WI38 (cell line): ENCODE results near the gene ASCL2.

ENCODE experiments used
- H3K4me3 ChIP-seq: 2 replicates; pipeline ENCODE4 v1.5.1; 2011; ENCODE audit warnings: low read depth, mild to moderate bottlenecking, control low read depth, low read length
- TF ChIP-seq, protein P1 (sequence below): IDR thresholded peaks from 2 replicates; pipeline ENCODE4 v1.5.1; 2012; ENCODE audit warnings: low read depth, mild to moderate bottlenecking, control low read depth, low read length

Gene ASCL2

DNA sequence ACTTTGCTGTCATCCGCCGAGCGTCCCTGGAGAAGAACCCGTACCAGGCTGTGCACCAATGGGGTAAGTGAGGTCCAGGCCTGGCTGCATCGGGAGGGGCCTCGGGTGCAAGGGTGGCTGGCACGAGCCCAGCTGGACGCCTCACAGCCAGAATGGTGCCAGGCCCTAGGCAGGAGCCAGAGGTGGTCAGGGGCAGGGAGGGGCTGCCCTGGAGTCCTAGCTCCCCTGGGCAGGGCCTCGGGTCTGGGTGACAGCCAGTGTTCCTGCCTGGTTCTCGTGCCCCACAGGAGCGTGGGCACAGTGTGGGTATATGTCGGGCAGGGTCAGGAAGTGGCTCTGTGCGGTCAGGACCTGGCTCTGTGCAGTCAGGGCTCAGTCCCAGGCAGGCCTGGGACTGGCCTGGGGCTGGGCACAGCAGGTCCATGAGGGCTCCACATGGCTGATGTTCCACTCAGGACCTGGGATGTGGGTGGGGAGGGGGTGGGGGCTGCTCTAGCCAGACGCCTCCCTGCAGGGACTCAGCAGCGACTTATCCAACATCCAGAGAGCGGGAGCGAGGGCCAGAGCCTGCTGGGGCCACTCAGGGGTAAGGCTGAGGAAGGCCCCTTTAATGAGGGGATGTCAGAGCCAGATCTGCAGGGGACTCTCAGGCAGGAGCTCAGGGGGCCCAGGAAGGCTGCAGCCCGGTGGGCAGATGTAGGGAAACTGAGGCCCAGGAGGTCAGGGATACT lies 32.7 kb upstream of the ASCL2 start:
- TF ChIP-seq, protein P1, sequence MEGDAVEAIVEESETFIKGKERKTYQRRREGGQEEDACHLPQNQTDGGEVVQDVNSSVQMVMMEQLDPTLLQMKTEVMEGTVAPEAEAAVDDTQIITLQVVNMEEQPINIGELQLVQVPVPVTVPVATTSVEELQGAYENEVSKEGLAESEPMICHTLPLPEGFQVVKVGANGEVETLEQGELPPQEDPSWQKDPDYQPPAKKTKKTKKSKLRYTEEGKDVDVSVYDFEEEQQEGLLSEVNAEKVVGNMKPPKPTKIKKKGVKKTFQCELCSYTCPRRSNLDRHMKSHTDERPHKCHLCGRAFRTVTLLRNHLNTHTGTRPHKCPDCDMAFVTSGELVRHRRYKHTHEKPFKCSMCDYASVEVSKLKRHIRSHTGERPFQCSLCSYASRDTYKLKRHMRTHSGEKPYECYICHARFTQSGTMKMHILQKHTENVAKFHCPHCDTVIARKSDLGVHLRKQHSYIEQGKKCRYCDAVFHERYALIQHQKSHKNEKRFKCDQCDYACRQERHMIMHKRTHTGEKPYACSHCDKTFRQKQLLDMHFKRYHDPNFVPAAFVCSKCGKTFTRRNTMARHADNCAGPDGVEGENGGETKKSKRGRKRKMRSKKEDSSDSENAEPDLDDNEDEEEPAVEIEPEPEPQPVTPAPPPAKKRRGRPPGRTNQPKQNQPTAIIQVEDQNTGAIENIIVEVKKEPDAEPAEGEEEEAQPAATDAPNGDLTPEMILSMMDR, result no peak
- no peak overlapping the region for H3K4me3 ChIP-seq

DNA sequence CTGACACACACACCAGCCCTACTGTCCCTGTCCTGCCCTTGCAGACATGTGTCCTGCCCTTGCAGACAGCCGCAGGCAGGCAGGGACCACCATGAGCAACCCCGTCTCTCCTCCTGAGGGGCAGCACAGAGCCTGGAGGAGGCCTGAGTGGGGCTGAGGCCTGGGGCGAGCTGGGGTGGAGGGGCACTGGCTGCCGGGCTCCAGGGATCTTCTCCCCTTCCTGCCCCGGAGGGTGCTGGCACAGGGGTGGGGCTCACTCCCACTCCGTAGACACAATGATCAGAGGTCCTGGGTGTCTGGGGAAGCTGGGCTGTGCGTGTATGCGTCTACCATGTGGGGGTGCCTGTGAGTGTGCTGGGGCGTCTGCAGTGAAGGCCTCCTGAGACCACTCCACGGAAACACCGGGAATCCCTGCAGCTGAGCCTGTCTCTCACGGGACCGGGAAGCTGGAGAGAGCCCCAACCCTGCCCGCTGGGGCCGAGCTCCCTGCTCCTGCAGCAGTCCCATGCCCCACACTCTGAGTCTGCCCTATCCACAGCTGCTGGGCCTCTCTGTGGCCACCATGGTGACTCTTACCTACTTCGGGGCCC lies 32.0 kb upstream of the ASCL2 start:
- no peak overlapping the region for H3K4me3 ChIP-seq
- TF ChIP-seq, protein P1, result no peak

DNA sequence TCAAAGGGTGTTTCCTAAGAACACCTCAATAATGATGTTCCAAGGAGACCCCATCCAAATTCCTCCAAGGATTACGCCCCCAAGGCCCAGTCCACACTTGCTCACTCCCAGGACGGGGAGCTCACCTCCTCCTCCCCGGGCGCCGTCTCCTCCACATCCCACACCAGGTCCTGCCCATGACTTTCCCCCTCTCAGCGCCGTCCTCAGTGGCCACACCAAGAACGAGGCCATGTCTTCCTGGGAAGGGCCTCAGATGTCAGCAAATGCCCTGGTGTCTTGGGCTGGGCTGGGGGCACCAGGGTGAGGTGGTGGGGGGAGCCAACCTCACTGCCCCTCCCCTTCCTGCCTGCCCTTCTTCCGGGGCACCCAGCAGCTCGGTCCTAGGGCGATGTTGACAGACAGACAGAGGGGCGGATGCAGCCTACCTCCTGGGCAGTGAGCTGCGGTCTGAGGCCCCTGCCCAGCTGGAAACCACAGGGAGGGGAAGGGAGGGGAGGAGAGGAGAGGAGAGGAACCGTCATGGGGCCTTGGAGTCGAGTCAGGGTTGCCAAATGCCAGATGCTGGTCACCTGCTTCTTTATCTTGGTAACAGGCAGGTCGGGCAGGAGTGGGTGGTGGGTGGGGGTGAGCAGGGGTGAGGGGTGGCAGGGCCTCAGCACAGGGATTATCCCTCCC lies 31.4 kb upstream of the ASCL2 start, which contains the start of the genes C11orf21 and TSPAN32:
TSS of gene C11orf21 (minus strand) at position 288 of the 675 bp plus-strand sequence. CDS start at position 178, 110 bp downstream.
TSS of gene TSPAN32 (plus strand) at position 383 of the 675 bp plus-strand sequence. CDS start at position 520, 137 bp downstream.
- TF ChIP-seq, protein P1, result no peak
- no peak within 1 kb of the TSS for H3K4me3 ChIP-seq

DNA sequence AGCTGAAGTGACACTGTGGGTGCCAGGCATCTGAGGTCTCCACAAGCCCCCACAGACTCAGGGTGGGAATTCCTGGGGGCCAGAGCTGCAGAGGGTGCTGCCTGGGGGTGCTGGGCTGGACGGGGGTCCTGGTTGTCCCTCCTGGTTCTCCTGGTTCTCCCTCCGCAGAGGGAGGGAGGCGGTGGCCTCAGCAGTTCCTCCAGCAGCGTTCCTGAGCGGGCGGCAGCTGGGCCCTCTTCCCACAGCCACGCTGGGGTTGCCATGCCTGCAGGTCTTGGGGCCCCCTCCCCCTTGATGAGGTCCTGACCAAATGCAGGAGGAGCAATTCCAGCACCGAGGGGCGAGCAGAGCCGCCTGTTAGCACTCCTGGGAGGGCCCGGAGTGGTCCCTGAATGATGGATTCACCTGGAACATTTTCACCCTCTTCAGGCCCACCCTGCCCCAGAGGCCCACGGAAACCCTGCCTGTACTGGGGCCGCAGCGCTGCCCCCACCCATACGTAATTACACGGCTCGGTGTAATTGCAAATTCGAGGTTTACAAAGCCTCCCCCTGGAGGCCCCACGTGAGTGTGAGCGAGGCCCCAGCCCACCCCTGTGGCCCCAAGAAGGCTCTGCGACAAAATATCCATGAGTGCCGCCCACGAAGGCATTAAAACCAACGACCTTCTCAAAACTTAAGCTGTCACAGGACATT lies 30.7 kb upstream of the ASCL2 start:
- TF ChIP-seq, protein P1, result no peak
- no peak overlapping the region for H3K4me3 ChIP-seq

DNA sequence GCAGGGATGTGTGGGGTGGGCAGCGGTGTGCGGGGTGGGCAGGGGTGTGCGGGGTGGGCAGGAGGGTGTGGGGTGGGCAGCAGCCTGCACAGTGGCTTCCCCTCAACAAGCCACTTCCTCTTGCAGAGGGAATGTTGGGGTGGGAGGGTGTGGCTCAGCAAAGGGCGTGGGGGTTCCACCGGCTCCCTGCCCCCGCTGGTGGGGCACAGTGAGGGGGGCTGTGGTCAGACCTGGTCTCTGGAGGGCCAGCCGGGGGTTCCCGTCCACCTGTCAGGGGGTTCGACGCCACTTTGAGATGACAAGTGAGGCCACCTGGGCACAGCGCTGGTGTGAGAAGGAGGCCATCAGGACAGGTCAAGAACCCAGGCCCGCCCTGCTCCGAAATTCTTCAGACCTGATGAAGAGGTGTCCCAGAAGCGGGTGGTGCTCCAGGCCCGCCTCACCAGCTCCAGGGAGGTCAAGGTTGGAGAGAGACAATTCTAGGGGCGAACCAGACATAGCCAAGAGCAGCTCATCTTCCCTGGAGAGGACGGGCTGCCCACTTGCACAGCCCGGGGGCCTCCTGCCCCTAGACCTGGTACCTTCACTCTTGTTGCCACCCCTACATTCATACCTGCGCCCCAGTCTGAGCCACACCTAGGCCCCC lies 30.0 kb upstream of the ASCL2 start:
- TF ChIP-seq, protein P1, result no peak
- H3K4me3 ChIP-seq, result no peak overlapping the region

DNA sequence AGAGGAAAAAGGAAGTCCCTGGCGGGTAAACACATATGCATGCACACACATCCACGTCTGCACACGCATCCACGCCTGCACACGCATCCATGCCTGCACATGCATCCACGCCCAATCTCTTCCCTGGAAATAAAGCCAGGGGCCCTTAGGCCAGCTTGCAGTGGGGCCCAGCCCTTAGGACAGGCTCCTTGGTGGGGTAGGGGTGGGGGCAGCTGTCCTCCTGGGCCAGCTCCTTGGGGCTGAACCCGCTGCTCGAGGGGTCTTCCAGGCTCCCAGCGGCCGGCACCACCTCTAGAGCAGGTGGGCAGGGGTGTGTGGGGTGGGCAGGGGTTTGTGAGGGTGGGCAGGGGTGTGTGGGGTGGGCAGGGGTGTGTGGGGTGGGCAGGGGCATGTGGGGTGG lies 29.4 kb upstream of the ASCL2 start:
- no peak overlapping the region for H3K4me3 ChIP-seq
- TF ChIP-seq, protein P1, result no peak
